HUES6 (cell line): Measurements from ENCODE around the gene DDX39B.
"Not testable (repeated sequence)": the region's sequence is repeated elsewhere in the genome, so short reads cannot be mapped to it uniquely, and the experiment has no call there.

Source experiments
- H3K27ac ChIP-seq: 2 replicates; pipeline ENCODE4 v1.7.0; 2013; ENCODE audit warnings: low read depth, mild to moderate bottlenecking, low read length, inconsistent platforms
- H3K27me3 ChIP-seq: 2 replicates; pipeline ENCODE4 v1.6.1; 2013; ENCODE audit warnings: low read length; ENCODE audit not compliant: control insufficient read depth, insufficient read depth
- H3K36me3 ChIP-seq: 2 replicates; pipeline ENCODE4 v1.6.1; 2013; ENCODE audit warnings: low read length; ENCODE audit not compliant: control insufficient read depth, insufficient read depth
- H3K4me1 ChIP-seq: 2 replicates; pipeline ENCODE4 v1.6.1; 2013; ENCODE audit warnings: low read length; ENCODE audit not compliant: control insufficient read depth, insufficient read depth
- H3K4me3 ChIP-seq: 2 replicates; pipeline ENCODE4 v1.5.1; 2013; ENCODE audit warnings: low read depth, low read length
- H3K9ac ChIP-seq: one replicate; pipeline ENCODE4 v1.6.1; 2013; ENCODE audit warnings: mild to moderate bottlenecking, low read length
- H3K9me3 ChIP-seq: 2 replicates; pipeline ENCODE4 v1.6.1; 2013; ENCODE audit warnings: low read depth, low read length; ENCODE audit not compliant: control insufficient read depth, insufficient read depth

The DDX39B gene

GRCh38 chr6:31541658-31542521, at the start of gene DDX39B:
Gene DDX39B (minus strand): TSS chr6:31542003. CDS start chr6:31540532, 1,471 bp downstream.
- peaks cover 43% of the 10 kb centered on the region for H3K36me3 ChIP-seq
- peaks cover 26% of the 10 kb centered on the region for H3K4me1 ChIP-seq
- peak within 1 kb of the TSS; percentile 96 for H3K9ac ChIP-seq
- H3K4me3 ChIP-seq, result peak within 1 kb of the TSS; percentile 78
- peak within 1 kb of the TSS; percentile 94 for H3K27ac ChIP-seq
- no peaks in the 10 kb centered on the region for H3K9me3 ChIP-seq
- no peaks in the 10 kb centered on the region for H3K27me3 ChIP-seq

GRCh38 chr6:31590691-31591090, 48.9 kb upstream of the DDX39B start:
- not testable (repeated sequence) for H3K9me3 ChIP-seq, H3K4me3 ChIP-seq, H3K4me1 ChIP-seq, H3K27ac ChIP-seq, H3K36me3 ChIP-seq, H3K27me3 ChIP-seq, H3K9ac ChIP-seq

- Histone ChIP-seq H3K9me3 (no peaks in the 10 kb centered on the region), H3K27ac (no peak overlapping the region), H3K27me3 (no peaks in the 10 kb centered on the region), H3K36me3 (no peaks in the 10 kb centered on the region), H3K4me3 (no peak overlapping the region), H3K4me1 (no peaks in the 10 kb centered on the region; the same call in 1 of the 2 replicates), H3K9ac (no peak overlapping the region)
Observed at GRCh38 chr6:31588871-31589650, 47.3 kb upstream of the DDX39B start.

GRCh38 chr6:31587791-31588777, 46.3 kb upstream of the DDX39B start:
- Histone ChIP-seq H3K9me3 (no peaks in the 10 kb centered on the region), H3K4me1 (no peaks in the 10 kb centered on the region; the same call in 1 of the 2 replicates), H3K27me3 (no peaks in the 10 kb centered on the region), H3K27ac (no peak overlapping the region), H3K4me3 (no peak overlapping the region), H3K36me3 (no peaks in the 10 kb centered on the region), H3K9ac (no peak overlapping the region)

- H3K9me3 ChIP-seq, result no peaks in the 10 kb centered on the region
- no peaks in the 10 kb centered on the region for H3K36me3 ChIP-seq
- no peak overlapping the region for H3K4me3 ChIP-seq
- no peak overlapping the region for H3K9ac ChIP-seq
- H3K27ac ChIP-seq, result no peak overlapping the region
- peaks cover 4% of the 10 kb centered on the region for H3K4me1 ChIP-seq
- peaks cover 4% of the 10 kb centered on the region for H3K27me3 ChIP-seq
Observed at GRCh38 chr6:31586599-31587281, 44.9 kb upstream of the DDX39B start.

- Histone ChIP-seq H3K9ac (no peak within 1 kb of the TSS), H3K36me3 (no peaks in the 10 kb centered on the region), H3K27me3 (peaks cover 10% of the 10 kb centered on the region), H3K9me3 (no peaks in the 10 kb centered on the region), H3K4me3 (no peak within 1 kb of the TSS), H3K27ac (no peak within 1 kb of the TSS), H3K4me1 (peaks cover 6% of the 10 kb centered on the region)
Observed at GRCh38 chr6:31586008-31586407, 44.2 kb upstream of the DDX39B start, which contains the start of gene LST1. Gene LST1 (plus strand): TSS chr6:31586277. CDS start chr6:31587300, 1,023 bp downstream.

- Histone ChIP-seq H3K36me3 (no peaks in the 10 kb centered on the region), H3K4me1 (peaks cover 8% of the 10 kb centered on the region), H3K4me3 (no peak overlapping the region), H3K9ac (no peak overlapping the region), H3K27me3 (peaks cover 12% of the 10 kb centered on the region), H3K9me3 (no peaks in the 10 kb centered on the region), H3K27ac (no peak overlapping the region)
Observed at GRCh38 chr6:31585491-31585890, 43.7 kb upstream of the DDX39B start.

GRCh38 chr6:31582230-31582643, 40.4 kb upstream of the DDX39B start, which contains the start of gene LTB:
Gene LTB (minus strand): TSS chr6:31582424. CDS start chr6:31582417, 7 bp downstream.
- H3K9me3 ChIP-seq, result no peaks in the 10 kb centered on the region
- H3K4me1 ChIP-seq, result peaks cover 31% of the 10 kb centered on the region
- peak within 1 kb of the TSS; percentile 83 for H3K9ac ChIP-seq
- H3K27me3 ChIP-seq, result peaks cover 15% of the 10 kb centered on the region
- H3K27ac ChIP-seq, result no peak within 1 kb of the TSS; the same call in 1 of the 2 replicates
- H3K36me3 ChIP-seq, result no peaks in the 10 kb centered on the region
- H3K4me3 ChIP-seq, result peak within 1 kb of the TSS; percentile 99

- peaks cover 15% of the 10 kb centered on the region for H3K27me3 ChIP-seq
- H3K4me1 ChIP-seq, result peaks cover 31% of the 10 kb centered on the region
- H3K27ac ChIP-seq, result no peak overlapping the region; the same call in 1 of the 2 replicates
- peak overlapping the region; percentile 83 for H3K9ac ChIP-seq
- H3K4me3 ChIP-seq, result peak overlapping the region; percentile 99
- no peaks in the 10 kb centered on the region for H3K36me3 ChIP-seq
- no peaks in the 10 kb centered on the region for H3K9me3 ChIP-seq
Observed at GRCh38 chr6:31581434-31582229, 39.8 kb upstream of the DDX39B start.
